Measurements from ENCODE around the gene WAC. TPM values are rescaled to one million over a fixed set of nuclear protein-coding genes. Genes with fewer than 3 reads are reported as not detected.
"Not testable (repeated sequence)": the region's sequence is repeated elsewhere in the genome, so short reads cannot be mapped to it uniquely, and the experiment has no call there.

The WAC gene
- total RNA-seq, 1 donor from 2014 or later = 36.6 TPM

DNA sequence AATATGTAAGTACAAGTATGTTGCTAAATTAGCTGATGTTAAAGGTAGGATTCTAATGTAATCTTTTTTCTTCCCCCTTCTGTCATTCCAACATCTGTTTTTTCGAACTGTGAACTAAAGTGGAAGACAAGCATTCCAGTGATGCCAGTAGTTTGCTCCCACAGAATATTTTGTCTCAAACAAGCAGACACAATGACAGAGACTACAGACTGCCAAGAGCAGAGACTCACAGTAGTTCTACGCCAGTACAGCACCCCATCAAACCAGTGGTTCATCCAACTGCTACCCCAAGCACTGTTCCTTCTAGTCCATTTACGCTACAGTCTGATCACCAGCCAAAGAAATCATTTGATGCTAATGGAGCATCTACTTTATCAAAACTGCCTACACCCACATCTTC, 62.7 kb downstream of the WAC start:
- FAIRE-seq = no peak
- H3K36me3 ChIP-seq (ENCODE audit: control insufficient read depth, insufficient read depth, low read length) = peaks cover 2% of the 10 kb centered on the region
- H3K4me3 ChIP-seq (ENCODE audit: low read depth, low read length) = no peak overlapping the region
- TF ChIP-seq CTCF (IDR thresholded peaks at IDR 0.05; ENCODE audit: insufficient read depth, low read length, severe bottlenecking) = no peak
- DNase-seq (ENCODE audit: low read depth) = no peak
- no peaks in the 10 kb centered on the region for H3K27me3 ChIP-seq (ENCODE audit: control insufficient read depth, insufficient read depth, low read length)

DNA sequence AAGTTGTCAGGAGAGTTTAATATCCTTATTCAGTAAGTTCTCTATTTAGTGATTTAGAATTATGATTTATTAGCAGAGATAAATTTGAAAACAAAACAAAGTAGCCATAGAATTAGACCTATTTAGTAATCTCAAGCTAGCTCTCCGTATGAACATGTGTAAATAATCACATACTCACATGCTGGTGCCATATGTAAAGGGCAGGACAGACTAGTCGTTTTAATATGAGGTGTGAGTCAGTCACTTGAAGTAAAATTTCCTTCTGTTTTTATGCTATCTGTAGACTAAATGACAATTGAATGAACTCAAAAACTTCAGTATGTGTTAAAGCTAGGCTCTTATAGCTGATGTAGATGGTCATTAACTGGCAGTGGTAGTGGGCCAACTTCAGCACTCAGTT, 67.1 kb downstream of the WAC start:
- no peak for TF ChIP-seq CTCF (IDR thresholded peaks at IDR 0.05; ENCODE audit: insufficient read depth, low read length, severe bottlenecking)
- DNase-seq (ENCODE audit: low read depth) = no peak

GRCh38 chr10:28601012-28601411, 68.1 kb downstream of the WAC start:
- DNase-seq (ENCODE audit: low read depth) (no peak), FAIRE-seq (no peak)
- no peak overlapping the region for H3K4me3 ChIP-seq (ENCODE audit: low read depth, low read length)
- H3K27me3 ChIP-seq (ENCODE audit: control insufficient read depth, insufficient read depth, low read length) = no peaks in the 10 kb centered on the region
- TF ChIP-seq CTCF (IDR thresholded peaks at IDR 0.05; ENCODE audit: insufficient read depth, low read length, severe bottlenecking) = no peak
- peaks cover 2% of the 10 kb centered on the region for H3K36me3 ChIP-seq (ENCODE audit: control insufficient read depth, insufficient read depth, low read length)

More for the DNA sequence above, 67.1 kb downstream of the WAC start:
- no peak for FAIRE-seq
- Histone ChIP-seq H3K4me3 (ENCODE audit: low read depth, low read length) (no peak overlapping the region), H3K27me3 (ENCODE audit: control insufficient read depth, insufficient read depth, low read length) (no peaks in the 10 kb centered on the region), H3K36me3 (ENCODE audit: control insufficient read depth, insufficient read depth, low read length) (peaks cover 4% of the 10 kb centered on the region)

GRCh38 chr10:28604567-28605536, 71.9 kb downstream of the WAC start:
- no peak for TF ChIP-seq CTCF (IDR thresholded peaks at IDR 0.05; ENCODE audit: insufficient read depth, low read length, severe bottlenecking)
- H3K4me3 ChIP-seq (ENCODE audit: low read depth, low read length) = no peak overlapping the region
- no peaks in the 10 kb centered on the region for H3K27me3 ChIP-seq (ENCODE audit: control insufficient read depth, insufficient read depth, low read length)
- no peak for FAIRE-seq
- no peak for DNase-seq (ENCODE audit: low read depth)
- peaks cover 5% of the 10 kb centered on the region for H3K36me3 ChIP-seq (ENCODE audit: control insufficient read depth, insufficient read depth, low read length)

DNA sequence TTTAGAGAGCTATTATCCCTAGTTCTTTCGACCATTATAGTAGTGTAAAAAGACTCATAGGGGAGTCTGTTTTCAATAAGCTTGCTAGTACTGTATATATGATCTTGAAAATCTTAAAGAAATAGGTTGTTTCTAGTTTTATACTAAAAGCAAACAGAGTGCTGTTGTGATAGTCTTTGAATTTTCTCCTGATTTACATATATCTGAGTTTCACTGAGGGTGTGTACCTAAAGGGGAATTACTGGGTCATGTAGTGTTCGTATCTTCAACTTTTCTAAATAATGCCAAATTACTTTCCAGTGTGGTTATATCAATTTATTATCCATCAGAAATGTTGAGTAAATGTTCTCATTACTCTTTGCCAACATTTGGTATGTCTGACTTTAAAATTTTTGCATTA, 73.7 kb downstream of the WAC start:
- H3K4me3 ChIP-seq (ENCODE audit: low read depth, low read length) = no peak overlapping the region
- no peaks in the 10 kb centered on the region for H3K27me3 ChIP-seq (ENCODE audit: control insufficient read depth, insufficient read depth, low read length)
- no peak for FAIRE-seq
- H3K36me3 ChIP-seq (ENCODE audit: control insufficient read depth, insufficient read depth, low read length) = peaks cover 8% of the 10 kb centered on the region
- DNase-seq (ENCODE audit: low read depth) = no peak
- TF ChIP-seq CTCF (IDR thresholded peaks at IDR 0.05; ENCODE audit: insufficient read depth, low read length, severe bottlenecking) = no peak

- H3K27me3 ChIP-seq (ENCODE audit: control insufficient read depth, insufficient read depth, low read length); DNase-seq (ENCODE audit: low read depth); H3K4me3 ChIP-seq (ENCODE audit: low read depth, low read length); FAIRE-seq; H3K36me3 ChIP-seq (ENCODE audit: control insufficient read depth, insufficient read depth, low read length): not testable (repeated sequence)
Measured at GRCh38 chr10:28609636-28610035, 76.7 kb downstream of the WAC start.
